ENCODE measurements around the gene PMS1. TPM values are rescaled to one million over a fixed set of nuclear protein-coding genes. Genes with fewer than 3 reads are reported as not detected.

The PMS1 gene
- total and polyA plus RNA-seq, 9 of the 15 experiments (the other 6 are each of a cell fraction or from before 2014, with no cell fraction given) = 14.5 to 29.8 (median 24.7) TPM

GRCh38 chr2:189880429-189880828 is 96.2 kb downstream of the PMS1 start (continued):
- no peak for TF ChIP-seq ZNF280A (IDR thresholded peaks at IDR 0.05; ENCODE audit: low read depth, partially characterized antibody)
- peak; percentile 83 for TF ChIP-seq SOX6 (IDR thresholded peaks at IDR 0.05)
- peak; percentile 31; the same call in 1 of the 2 replicates for TF ChIP-seq SMARCE1 (IDR thresholded peaks at IDR 0.05)

DNA sequence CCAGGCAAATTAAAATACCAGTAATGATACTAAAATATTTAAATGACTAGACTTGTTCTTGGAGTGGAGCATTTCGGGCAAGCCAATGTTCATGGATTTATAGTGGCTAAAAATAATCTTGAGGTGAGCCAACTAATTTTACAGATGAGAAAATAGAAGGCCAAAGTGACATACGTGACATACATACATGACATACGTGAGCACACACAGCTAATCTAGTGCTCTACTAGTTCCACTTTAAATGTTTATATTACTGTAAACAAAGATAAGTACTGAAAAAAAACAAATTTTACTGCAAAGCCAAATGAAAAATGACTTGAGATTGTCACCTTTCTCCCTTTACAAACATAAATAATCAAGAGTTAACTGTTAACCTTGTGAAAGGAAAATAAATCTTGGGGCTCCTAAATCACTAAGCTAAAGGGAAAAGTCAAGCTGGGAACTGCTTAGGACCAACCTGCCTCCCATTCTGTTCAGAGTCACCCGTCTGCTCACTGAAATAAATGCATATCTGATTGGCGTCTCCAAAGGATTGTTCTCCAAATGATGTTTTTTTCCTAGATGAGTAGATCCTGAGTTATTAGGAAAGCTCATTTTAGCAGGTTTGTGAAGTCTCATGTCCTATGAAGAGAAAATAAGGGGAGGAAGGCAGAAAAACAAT is 96.7 kb downstream of the PMS1 start:
- Histone ChIP-seq H3K4me1 (replicated peaks in 1 of 2; ENCODE audit: control insufficient read depth in 2 of 2, insufficient read depth in 2 of 2, low read length in 2 of 2) (peaks cover 4 to 10% of the 10 kb centered on the region in 2 experiments; a peak in 3 of 5 replicates), H4K20me1 (replicated peaks; ENCODE audit: control insufficient read depth, insufficient read depth, low read length) (no peaks in the 10 kb centered on the region), H3K4me3 (no peak overlapping the region), H3K27me3 (ENCODE audit: control insufficient read depth in 2 of 2, insufficient read depth in 2 of 2, low read length in 2 of 2) (no peaks in the 10 kb centered on the region; a peak in 1 of 5 replicates), H3K36me3 (ENCODE audit: control insufficient read depth, insufficient read depth, low read length) (peaks cover 12% of the 10 kb centered on the region; the same call in 1 of the 3 replicates), H3K79me2 (ENCODE audit: control insufficient read depth, insufficient read depth, low read length) (no peaks in the 10 kb centered on the region), H3K9me3 (replicated peaks; ENCODE audit: control insufficient read depth, insufficient read depth, low read depth, low read length) (no peaks in the 10 kb centered on the region), H3K9ac (ENCODE audit: insufficient read depth in 1 of 2, low read depth in 2 of 2, low read length in 2 of 2) (no peak overlapping the region), H3K9me1 (ENCODE audit: control insufficient read depth, insufficient read depth, low read length) (no peaks in the 10 kb centered on the region), H3K4me2 (ENCODE audit: insufficient read depth, low read length) (no peak overlapping the region), H2AFZ (ENCODE audit: low read depth, low read length) (no peak overlapping the region), H3K27ac (ENCODE audit: extremely low read depth, low read depth, low read length) (no peak overlapping the region)
- intact Hi-C loops (cut with micrococcal nuclease) = no loop called here
- BruUV-seq (replicated peaks) = no TSS peak
- CTCF ChIA-PET (ENCODE audit: low intra/inter-chr PET ratio) = no interaction called here
- in situ Hi-C loops (cut with MboI) = no loop called here
- FAIRE-seq (peak; percentile 15), ATAC-seq (no peak), DNase-seq (ENCODE audit: extremely low read depth in 1 of 4, low spot score in 3 of 4) (no peak)
- WGBS (ENCODE audit: insufficient coverage, low coverage, missing lambda C conversion rate) = 70% methylated on average over 5 of the region's 5 CpGs
- 0 out of 2 replicates have a peak, but pooled peaks have one; percentile 1 for TF ChIP-seq C11orf30 (IDR thresholded peaks at IDR 0.05; ENCODE audit: low read depth)
- TF ChIP-seq MEF2A (IDR thresholded peaks at IDR 0.05; ENCODE audit: control insufficient read depth, low read depth, low read length) = no peak
- no peak for TF ChIP-seq PBX2 (CRISPR knock-in tag; IDR thresholded peaks at IDR 0.05; ENCODE audit: low read depth)
- TF ChIP-seq PBX2 (tag; conservative IDR thresholded peaks at IDR 0.05; ENCODE audit: low read depth) = 0 out of 2 replicates have a peak, but pooled peaks have one; percentile 24
- POLR2A ChIA-PET = interaction anchor here (1.0 to 1.4 kb wide), 2 partner anchors 9 to 11 kb away, joined by 3 to 5 read pairs; no protein-coding TSS in a partner anchor
